NCI-H526 treated with DMSO at 0.1 percent for 48 hours (cell line): Measurements from ENCODE around the gene TRAK2.
A peak's percentile ranks its signal among the peaks of the same experiment; 100 is the strongest.
"Not testable (repeated sequence)": the region's sequence is repeated elsewhere in the genome, so short reads cannot be mapped to it uniquely, and the experiment has no call there.

Experiments
- DNase-seq: peaks from one replicate; lab custom pipeline; 2025; lab: John Stamatoyannopoulos, UW

Gene TRAK2

GRCh38 chr2:201414099-201415023 is 36.9 kb downstream of the TRAK2 start:
- DNase-seq, result no peak

DNA sequence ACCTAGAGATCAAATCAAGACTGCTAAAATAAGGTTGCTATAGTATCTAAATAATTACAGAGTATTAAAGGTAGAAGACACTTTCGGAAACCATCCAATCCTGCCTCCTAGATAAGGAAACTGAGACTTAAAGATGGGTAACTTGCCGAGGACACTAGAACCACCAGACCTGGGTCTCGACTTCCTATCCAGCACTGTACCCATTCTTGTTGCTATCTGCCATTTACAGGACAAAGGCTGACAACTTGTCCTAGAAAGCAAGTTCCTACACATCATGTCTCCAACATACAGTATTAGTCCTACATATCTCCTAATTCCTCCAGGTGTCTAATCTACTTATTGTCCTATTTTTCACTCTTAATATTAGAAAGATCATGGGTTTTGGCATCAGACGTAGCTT is 37.7 kb downstream of the TRAK2 start:
- DNase-seq, result no peak

DNA sequence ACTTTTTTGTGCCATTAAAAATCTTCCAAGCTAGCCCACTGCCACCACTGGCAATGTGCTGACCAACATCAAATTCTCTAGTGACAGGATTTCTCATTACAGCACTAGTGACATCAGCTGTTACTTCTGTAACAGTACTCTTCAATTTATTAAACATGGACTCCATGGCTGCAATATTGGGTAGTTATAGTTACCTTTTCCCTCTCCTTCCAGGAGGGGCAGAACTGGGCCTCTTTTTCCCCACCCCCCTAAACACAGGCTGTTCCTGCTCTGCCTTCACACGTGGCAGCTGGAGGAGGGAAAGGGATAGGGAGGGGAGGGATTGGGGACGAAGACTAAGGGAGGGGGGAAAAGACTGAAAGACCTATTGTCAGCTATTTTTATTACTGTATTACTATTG is 38.1 kb downstream of the TRAK2 start:
- no peak for DNase-seq

DNA sequence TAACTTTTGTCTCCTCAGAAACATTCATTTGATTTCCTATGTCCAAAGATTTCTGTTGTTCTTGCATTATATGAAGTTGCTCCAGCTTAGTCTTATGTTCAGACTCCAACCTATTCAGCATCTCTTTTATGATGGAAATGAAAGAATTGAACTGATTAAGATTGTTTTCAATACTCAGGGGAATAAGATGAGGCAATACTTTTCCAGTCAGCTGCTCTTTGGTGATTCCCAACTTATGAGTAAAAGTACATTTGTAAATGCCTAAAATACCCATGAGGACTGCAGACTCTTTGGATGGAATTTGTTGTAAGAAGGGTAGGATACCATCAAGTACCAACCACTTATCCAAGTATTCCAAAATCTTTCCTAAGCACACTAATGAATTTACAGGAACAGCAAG is 39.8 kb downstream of the TRAK2 start:
- DNase-seq, result no peak

GRCh38 chr2:201408931-201409330 is 42.3 kb downstream of the TRAK2 start:
- no peak for DNase-seq

DNA sequence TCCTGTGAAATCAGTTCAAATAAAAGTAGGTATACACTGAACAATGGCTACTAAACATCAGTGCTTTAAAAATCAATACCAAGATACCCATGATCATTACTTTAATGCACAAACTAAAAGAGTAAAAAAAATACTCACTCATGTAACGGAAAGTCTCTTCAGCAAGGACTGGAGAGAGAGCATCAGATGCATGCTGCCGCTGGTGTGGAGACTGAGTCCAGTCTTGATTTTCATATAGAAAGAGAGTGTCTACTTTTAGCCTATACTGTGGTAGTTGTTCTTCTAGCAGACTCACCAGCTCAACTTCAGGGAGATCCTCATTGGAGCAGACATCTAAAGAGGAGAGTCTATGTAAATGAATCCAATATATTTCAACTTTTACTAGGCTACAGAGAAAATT is 44.0 kb downstream of the TRAK2 start:
- DNase-seq, result no peak

- no peak for DNase-seq
These were observed 45.1 kb downstream of the TRAK2 start for GRCh38 chr2:201406077-201406662.

- no peak for DNase-seq
These were observed 46.5 kb downstream of the TRAK2 start for GRCh38 chr2:201404699-201405280.

DNA sequence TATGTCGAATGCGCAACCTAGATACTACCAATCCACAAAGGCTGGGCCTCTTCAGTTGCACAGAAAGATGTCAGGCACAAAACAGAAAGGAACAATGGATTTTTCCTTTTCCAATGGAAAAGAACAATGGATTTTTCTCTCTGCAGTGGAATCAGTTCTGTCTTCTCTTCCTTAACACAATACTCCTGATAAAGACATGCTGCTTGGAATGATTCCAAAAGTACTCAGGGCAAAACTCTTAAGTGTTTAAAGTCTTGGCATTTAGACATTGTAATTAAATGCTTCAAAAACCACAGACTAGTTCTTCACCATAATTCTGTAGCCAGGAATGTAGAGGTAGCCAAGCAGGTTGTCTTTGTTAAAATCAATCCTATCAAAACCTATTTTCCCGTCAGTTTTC is 47.4 kb downstream of the TRAK2 start:
- DNase-seq, result no peak

DNA sequence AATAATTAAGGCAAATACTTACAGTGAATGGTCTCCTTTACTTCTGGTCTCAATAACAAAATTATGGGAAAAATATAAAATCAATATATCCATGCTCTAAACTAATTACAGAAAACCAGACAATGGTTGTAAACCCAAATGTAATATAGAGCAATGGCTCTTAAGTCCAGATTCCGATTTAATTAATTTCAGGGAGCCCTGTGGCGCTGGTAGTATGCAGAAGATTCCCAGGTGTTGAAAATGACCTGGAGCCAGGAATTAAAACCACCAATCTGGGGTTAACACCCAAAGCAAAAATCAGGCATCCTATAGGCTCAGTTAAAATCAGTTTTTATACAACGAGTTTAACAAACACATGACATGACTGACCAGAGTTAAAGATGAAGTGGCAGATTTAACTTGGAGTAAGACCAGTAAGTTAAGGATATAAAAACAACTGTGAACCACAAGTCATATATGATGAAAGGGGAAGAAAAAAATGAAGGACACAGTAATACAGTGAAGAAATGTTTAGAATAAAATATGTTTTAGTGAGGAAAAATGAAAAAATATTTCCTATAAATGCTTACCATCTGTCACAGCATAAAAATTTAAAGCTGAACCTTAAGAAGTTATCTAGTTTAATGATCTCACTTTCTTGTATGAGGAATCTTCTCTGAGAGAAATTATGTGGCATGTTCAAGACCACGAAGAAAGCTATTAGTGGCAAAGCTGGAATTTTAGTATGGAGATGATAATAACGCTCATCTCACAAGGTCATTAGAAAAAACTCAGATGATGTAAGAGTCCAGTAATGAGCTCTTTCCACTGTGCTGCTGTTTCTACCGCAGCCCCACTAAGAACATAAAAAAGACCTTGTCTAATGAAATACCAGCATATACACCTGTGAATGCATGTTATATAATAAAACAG is 48.4 kb downstream of the TRAK2 start:
- no peak for DNase-seq

DNA sequence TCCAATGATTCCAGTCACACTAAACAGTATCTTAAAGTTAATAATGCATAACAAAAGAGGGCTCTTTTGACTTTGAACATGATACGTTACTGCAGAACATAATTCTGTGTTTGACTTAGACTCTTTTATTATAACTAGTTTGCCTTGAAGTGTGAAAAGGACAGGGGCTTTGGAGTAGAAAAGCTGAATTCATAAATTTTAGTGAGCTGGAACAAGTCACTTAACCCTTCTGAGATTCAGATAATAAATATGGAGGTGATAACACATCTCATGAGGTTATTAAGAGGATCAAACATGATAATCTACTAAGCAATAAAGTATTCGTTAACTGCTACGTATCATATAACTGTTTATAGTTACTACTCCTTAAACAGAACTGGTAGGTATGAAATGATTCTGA is 49.4 kb downstream of the TRAK2 start:
- DNase-seq, result peak; percentile 17

GRCh38 chr2:201396595-201396994 is 54.7 kb downstream of the TRAK2 start:
- no peak for DNase-seq

- DNase-seq, result no peak
These were observed 68.1 kb downstream of the TRAK2 start for GRCh38 chr2:201383136-201383535.

- DNase-seq, result no peak
These were observed 72.5 kb downstream of the TRAK2 start for GRCh38 chr2:201378496-201379397.

DNA sequence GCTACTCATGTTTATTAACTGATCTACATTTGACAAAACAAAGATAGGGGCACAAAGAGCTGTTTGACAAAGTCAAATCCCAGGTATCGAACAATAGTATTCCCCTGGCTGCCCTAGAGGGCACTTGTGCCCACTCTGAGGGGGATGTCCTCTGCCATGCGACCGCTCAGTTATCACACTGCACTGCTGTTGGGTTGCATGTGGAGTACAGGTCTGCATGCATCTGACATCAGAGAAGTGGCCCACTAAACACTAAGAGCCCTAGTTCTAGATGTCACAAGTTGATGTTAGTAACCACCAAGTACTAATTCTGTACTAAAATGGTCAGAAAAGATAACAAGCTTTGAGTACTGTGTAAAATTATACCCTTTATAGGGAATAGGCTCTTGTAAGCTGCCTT is 74.0 kb downstream of the TRAK2 start:
- no peak for DNase-seq

DNA sequence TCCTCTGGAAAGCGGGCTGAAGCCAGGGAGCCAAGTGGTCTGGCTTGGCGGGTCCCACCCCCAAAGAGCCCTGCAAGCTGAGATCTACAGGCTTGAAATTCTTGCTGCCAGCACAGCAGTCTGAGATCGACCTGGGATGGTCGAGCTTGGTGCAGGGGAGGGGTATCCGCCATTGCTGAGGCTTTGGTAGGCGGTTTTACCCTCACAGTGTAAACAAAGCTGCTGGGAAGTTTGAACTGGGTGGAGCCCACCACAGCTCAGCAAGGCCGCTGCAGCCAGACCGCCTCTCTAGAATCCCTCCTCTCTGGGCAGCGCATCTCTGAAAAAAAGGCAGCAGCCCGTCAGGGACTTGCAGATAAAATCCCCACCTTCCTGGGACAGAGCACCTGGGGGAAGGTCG is 81.5 kb downstream of the TRAK2 start:
- DNase-seq, result no peak

DNA sequence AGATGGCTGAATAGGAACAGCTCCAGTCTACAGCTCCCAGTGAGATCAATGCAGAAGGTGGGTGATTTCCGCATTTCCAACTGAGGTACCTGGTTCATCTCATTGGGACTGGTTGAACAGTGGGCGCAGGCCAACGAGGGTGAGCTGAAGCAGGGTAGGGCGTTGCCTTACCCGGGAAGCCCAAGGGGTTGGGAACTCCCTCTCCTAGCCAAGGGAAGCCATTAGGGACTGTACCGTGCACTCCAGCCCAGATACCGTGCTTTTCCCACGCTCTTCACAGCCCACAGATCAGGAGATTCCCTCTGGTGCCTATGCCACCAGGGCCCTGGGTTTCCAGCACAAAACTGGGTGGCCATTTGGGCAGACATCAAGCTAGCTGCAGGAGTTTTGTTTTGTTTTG is 81.9 kb downstream of the TRAK2 start:
- DNase-seq, result not testable (repeated sequence)

- no peak for DNase-seq
These were observed 85.1 kb downstream of the TRAK2 start for GRCh38 chr2:201366146-201366545.

DNA sequence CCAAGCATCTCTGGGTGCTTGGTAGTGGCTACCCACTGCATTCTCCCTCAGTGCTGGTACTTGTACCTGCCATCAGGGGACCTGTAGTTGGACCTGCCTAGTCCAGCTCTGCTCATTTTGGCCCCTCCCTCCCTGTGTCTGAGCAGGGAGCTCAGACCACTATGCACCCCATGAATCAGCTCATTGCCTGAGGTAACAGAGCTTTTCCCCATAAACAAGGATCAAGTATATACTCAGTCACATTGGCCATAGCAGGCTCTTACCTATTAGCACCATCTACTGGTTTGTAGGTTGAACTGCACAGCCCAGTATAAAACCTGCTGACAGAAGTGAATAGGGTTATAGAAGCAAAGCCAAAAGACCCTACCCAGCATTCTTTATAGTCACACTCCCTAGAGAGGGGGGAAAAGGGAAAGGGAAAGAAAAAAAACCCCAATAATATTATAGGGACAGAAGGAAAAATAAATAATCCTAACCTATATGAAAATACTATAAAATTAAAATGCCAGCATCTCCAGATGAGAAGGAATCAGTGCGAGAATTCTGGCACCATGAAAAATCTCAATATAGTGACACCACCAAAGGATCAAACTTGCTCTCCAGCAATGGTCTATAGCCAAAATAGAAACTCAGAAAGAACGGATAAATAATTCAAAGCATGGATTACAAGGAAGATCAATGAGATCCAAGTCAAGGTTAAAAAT is 87.2 kb downstream of the TRAK2 start:
- peak; percentile 12 for DNase-seq

- no peak for DNase-seq
These were observed 88.9 kb downstream of the TRAK2 start for GRCh38 chr2:201362396-201362795.
